Skeletal muscle tissue (tissue), 4 donors: ENCODE results near the gene CALHM2. TPM values are rescaled to one million over a fixed set of nuclear protein-coding genes. Genes with fewer than 3 reads are reported as not detected.

Experiments used
- H3K27ac ChIP-seq: one replicate; pipeline ENCODE4 v1.7.0; 2013; ENCODE audit warnings: mild to moderate bottlenecking, low read depth, low read length, inconsistent platforms
- H3K27me3 ChIP-seq, 3 donors: one replicate each; pipeline ENCODE4 v1.7.0; 2013; ENCODE audit warnings: low read length in 3 of 3; ENCODE audit not compliant: control insufficient read depth in 3 of 3, insufficient read depth in 3 of 3
- H3K36me3 ChIP-seq, 3 donors: one replicate each; pipeline ENCODE4 v1.7.0; 2013; ENCODE audit warnings: low read length in 3 of 3; ENCODE audit not compliant: control insufficient read depth in 3 of 3, insufficient read depth in 3 of 3
- H3K4me1 ChIP-seq, 3 donors: one replicate each; pipeline ENCODE4 v1.7.0; 2013; ENCODE audit warnings: low read length in 3 of 3, mild to moderate bottlenecking in 3 of 3; ENCODE audit not compliant: control insufficient read depth in 3 of 3, insufficient read depth in 3 of 3
- H3K4me3 ChIP-seq, 3 donors: one replicate each; pipeline ENCODE4 v1.7.0; 2013; ENCODE audit warnings: low read length in 3 of 3
- H3K9ac ChIP-seq, 3 donors: one replicate each; pipeline ENCODE4 v1.7.0; 2013; ENCODE audit warnings: low read length in 3 of 3, mild to moderate bottlenecking in 3 of 3, moderate library complexity in 2 of 3, low read depth in 1 of 3
- H3K9me3 ChIP-seq, 3 donors: one replicate each; pipeline ENCODE4 v1.7.0; 2013; ENCODE audit warnings: low read length in 3 of 3; ENCODE audit not compliant: control insufficient read depth in 3 of 3
- total RNA-seq: library from RNA; depleted of rRNA; stranded (reverse); fragments of >200 nt; gene quantifications from one replicate; pipeline ENCODE4 v1.2.3, GENCODE V29; 2014
- donor health status: Osteomylitis.

Gene CALHM2
- total RNA-seq, 1 donor from 2014 or later = 4.7 TPM

DNA sequence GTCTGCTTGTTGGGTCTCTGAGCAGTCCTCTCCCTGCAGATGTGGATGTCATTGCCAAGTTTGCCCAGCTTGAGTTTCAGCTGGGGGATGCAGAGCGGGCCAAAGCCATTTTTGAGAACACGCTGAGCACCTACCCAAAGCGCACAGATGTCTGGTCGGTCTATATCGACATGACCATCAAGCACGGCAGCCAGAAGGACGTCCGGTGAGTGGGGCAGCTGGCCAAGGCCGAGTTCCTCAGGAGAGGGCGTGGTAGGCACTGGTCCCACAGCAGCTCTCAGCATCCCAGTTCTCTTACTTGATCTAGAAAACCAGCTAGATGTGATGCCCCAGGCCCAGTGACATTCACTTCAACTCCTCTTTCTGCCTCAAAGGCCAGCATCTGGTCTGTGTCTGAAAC, 7.7 kb downstream of the CALHM2 start:
- Histone ChIP-seq H3K4me3 (no peak overlapping the region), H3K27me3 (no peaks in the 10 kb centered on the region), H3K9me3 (no peaks in the 10 kb centered on the region), H3K36me3 (peaks cover 72 to 80% (median 78%) of the 10 kb centered on the region in 3 donors), H3K27ac (no peak overlapping the region), H3K4me1 (peaks cover 59 to 67% (median 62%) of the 10 kb centered on the region in 3 donors), H3K9ac (no peak overlapping the region)

DNA sequence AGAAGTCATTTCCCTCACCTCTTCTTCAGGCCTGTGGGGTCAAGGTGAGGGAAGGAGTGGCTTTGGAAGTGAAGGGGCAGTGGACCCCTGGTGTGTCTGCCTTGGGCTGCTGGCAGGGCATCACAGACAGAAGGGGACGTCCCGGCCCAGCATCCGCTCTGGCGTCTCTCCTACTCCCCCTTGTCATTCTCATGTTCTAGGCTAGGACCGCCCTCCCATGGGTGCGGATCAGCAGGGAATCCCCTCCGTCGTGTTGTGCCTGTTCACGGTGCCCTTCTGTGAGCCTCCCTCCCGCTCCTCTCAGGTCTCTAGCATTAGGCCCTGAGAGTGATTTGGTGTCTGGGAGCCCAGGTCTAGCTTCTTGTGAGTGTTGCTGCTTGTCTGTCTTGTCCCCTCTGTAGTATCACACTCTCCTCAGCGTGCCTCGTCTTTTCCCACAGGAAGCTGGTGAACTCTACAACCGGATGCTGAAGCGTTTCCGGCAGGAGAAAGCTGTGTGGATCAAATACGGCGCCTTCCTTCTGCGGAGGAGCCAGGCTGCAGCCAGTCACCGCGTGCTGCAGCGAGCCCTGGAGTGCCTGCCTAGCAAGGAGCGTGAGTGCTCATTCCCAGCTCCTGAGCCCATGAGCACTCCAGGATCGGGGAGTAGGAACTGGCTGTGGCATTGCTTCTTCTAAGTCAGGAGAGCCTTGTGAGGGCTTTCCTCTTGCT, 8.5 kb downstream of the CALHM2 start:
- H3K27me3 ChIP-seq = no peaks in the 10 kb centered on the region
- peaks cover 50 to 60% (median 54%) of the 10 kb centered on the region in 3 donors for H3K4me1 ChIP-seq
- H3K9me3 ChIP-seq = no peaks in the 10 kb centered on the region
- H3K4me3 ChIP-seq = no peak overlapping the region
- no peak overlapping the region for H3K27ac ChIP-seq
- no peak overlapping the region for H3K9ac ChIP-seq
- peaks cover 69 to 81% (median 80%) of the 10 kb centered on the region in 3 donors for H3K36me3 ChIP-seq

DNA sequence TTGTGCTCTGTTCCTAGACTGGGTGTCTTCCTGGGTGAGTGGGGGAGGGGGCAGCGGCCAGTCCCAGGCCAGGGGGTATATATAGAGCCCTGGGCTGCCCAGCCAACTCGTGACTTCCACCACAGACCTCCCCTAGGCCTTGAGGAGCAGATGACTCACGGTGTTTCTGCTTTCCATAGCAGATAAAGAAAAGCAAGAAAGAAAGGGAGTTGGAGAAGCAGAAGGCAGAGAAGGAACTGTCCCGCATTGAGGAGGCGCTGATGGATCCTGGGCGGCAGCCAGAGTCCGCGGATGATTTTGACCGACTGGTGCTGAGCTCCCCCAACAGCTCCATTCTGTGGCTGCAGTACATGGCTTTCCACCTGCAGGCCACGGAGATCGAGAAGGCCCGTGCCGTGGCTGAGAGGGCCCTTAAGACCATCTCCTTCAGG, 10.1 kb downstream of the CALHM2 start:
- Histone ChIP-seq H3K27me3 (no peaks in the 10 kb centered on the region), H3K9ac (peak overlapping the region in 1 of 3 donors; percentile 37), H3K27ac (peak overlapping the region; percentile 60), H3K36me3 (peaks cover 75 to 84% (median 81%) of the 10 kb centered on the region in 3 donors), H3K9me3 (no peaks in the 10 kb centered on the region), H3K4me3 (no peak overlapping the region), H3K4me1 (peaks cover 42 to 52% (median 44%) of the 10 kb centered on the region in 3 donors)

DNA sequence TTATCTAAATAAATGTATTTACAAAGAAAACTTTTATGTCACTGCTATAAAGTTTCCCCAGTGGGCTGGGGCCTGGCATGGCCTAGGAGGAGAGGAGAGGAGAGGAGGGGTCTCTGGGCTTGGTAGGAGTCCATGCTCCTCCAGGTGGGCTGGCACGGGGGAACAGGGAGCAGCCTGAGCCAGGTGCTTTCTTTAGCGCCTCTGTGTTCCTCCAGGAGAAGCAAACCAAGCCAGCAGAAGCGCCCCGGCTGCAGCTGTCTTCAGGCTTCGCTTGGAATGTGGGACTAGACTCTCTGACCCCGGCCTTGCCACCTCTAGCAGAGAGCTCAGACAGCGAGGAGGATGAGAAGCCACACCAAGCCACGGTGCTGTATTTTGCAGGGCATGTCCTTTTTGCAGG, 10.6 kb downstream of the CALHM2 start:
- peak overlapping the region; percentile 60 for H3K27ac ChIP-seq
- H3K4me1 ChIP-seq = peaks cover 38 to 48% (median 40%) of the 10 kb centered on the region in 3 donors
- peaks cover 74 to 85% (median 81%) of the 10 kb centered on the region in 3 donors for H3K36me3 ChIP-seq

DNA sequence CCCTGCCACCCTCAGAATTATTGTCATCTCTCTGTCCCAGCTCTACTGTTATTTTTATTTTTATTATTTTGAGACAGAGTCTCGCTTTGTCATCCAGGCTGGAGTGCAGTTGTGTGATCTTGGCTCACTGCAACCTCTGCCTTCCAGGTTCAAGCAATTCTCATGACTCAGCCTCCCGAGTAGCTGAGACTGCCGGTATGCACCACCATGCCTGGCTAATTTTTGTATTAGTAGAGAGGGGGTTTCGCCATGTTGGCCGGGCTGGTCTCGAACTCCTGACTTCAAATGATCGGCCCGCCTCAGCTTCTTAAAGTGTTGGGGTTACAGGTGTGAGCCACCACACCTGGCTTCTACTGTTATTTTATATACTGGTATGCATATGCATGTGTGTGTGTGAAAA, 11.0 kb downstream of the CALHM2 start:
- Histone ChIP-seq H3K27me3 (no peaks in the 10 kb centered on the region), H3K27ac (peak overlapping the region; percentile 60), H3K36me3 (peaks cover 78 to 87% (median 83%) of the 10 kb centered on the region in 3 donors)

More for the DNA sequence above, 10.6 kb downstream of the CALHM2 start:
- Histone ChIP-seq H3K9me3 (no peaks in the 10 kb centered on the region), H3K9ac (peak overlapping the region in 1 of 3 donors; percentile 37), H3K27me3 (no peaks in the 10 kb centered on the region), H3K4me3 (no peak overlapping the region)

DNA sequence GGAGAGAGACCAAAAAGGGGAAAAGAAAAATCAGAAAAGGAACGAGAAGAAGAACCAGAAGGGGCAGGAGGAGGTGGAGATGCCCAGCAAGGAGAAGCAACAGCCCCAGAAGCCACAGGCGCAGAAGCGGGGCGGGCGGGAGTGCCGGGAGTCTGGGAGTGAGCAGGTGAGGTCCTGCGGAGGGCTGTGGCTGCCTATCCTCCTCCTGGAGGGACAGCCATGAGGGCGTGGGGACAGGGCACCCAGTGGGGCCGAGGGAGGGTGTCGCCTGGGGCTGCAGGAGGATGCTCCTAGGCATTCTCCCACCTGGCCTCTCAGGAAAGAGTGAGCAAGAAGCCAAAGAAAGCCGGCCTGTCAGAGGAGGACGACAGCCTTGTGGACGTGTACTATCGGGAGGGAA, 11.8 kb downstream of the CALHM2 start:
- Histone ChIP-seq H3K27ac (no peak overlapping the region), H3K4me1 (peaks cover 29 to 38% (median 34%) of the 10 kb centered on the region in 3 donors), H3K4me3 (no peak overlapping the region), H3K36me3 (peaks cover 73 to 84% (median 79%) of the 10 kb centered on the region in 3 donors), H3K27me3 (no peaks in the 10 kb centered on the region), H3K9me3 (no peaks in the 10 kb centered on the region), H3K9ac (no peak overlapping the region)

More for the DNA sequence above, 11.0 kb downstream of the CALHM2 start:
- H3K4me3 ChIP-seq = no peak overlapping the region
- no peak overlapping the region for H3K9ac ChIP-seq
- no peaks in the 10 kb centered on the region for H3K9me3 ChIP-seq
- H3K4me1 ChIP-seq = peaks cover 34 to 44% (median 40%) of the 10 kb centered on the region in 3 donors

DNA sequence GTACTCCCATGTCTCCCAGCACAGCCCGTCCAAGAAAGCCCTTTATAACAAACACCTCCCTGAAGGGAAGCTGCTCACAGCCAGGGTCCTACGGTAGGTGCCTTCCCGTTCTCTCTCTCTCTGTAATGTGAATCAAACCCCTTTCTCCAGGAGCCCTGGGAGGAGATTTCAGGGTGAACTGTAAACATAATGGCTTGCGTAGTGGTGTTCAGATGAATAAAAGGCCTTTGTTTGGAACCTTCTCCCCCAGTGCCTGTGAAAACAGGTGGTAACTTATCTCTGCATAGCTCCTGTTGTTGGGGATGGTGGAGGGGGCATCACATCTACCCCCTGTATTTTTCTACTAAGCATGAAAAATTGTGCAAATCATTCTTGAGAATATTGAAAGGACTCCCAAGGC, 12.4 kb downstream of the CALHM2 start:
- no peaks in the 10 kb centered on the region for H3K9me3 ChIP-seq
- peaks cover 24 to 32% (median 28%) of the 10 kb centered on the region in 3 donors for H3K4me1 ChIP-seq
- no peak overlapping the region for H3K4me3 ChIP-seq
- no peak overlapping the region for H3K9ac ChIP-seq
- H3K27me3 ChIP-seq = no peaks in the 10 kb centered on the region
- H3K27ac ChIP-seq = no peak overlapping the region
- H3K36me3 ChIP-seq = peaks cover 67 to 81% (median 75%) of the 10 kb centered on the region in 3 donors

DNA sequence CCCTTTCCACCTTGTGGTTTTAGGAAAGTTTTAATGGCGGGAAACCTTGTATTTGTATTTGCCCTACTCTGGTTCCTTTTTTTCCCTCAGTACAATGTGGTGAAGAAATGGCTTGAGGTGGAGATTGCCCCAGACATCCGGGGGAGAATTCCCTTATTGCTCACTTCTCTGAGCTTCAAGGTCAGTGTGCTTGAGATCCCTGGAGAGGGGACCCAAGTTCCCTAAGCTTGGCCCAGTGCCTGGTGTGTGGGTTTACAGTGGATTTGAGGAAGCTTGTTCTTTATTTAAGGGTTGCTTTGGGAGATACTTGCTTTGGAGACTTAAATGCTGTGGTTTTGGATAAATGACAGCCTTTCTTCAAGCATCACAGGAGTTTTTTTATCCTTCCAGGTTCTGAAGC, 18.3 kb downstream of the CALHM2 start:
- Histone ChIP-seq H3K4me1 (peaks cover 0 to 3% (median 2%) of the 10 kb centered on the region in 3 donors), H3K36me3 (peaks cover 32 to 54% (median 54%) of the 10 kb centered on the region in 3 donors), H3K27ac (peak overlapping the region; percentile 22), H3K9ac (no peak overlapping the region), H3K9me3 (no peaks in the 10 kb centered on the region), H3K27me3 (no peaks in the 10 kb centered on the region), H3K4me3 (no peak overlapping the region)

DNA sequence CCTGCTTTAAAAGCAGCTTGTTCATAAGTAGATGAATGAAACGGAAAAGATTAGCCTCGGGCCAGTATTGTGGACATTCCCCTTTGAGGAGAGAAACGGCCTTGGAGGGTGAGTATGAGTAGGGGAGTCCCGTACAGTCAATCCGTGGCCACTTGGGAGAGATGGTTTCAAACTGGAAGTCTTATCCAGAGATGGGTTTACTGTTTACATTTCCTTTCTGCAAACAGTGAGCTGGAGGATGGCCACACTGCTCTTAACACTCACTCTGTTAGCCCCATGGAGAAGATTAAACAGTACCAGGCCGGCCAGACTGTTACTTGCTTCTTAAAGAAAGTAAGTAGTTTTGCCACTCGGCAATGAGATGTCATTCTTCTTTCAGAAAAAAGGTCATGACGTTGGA, 20.3 kb downstream of the CALHM2 start:
- Histone ChIP-seq H3K27ac (no peak overlapping the region), H3K27me3 (no peaks in the 10 kb centered on the region), H3K36me3 (peaks cover 23 to 39% (median 37%) of the 10 kb centered on the region in 3 donors), H3K9me3 (no peaks in the 10 kb centered on the region), H3K4me1 (peaks cover 0 to 3% (median 2%) of the 10 kb centered on the region in 3 donors), H3K4me3 (no peak overlapping the region), H3K9ac (no peak overlapping the region)

DNA sequence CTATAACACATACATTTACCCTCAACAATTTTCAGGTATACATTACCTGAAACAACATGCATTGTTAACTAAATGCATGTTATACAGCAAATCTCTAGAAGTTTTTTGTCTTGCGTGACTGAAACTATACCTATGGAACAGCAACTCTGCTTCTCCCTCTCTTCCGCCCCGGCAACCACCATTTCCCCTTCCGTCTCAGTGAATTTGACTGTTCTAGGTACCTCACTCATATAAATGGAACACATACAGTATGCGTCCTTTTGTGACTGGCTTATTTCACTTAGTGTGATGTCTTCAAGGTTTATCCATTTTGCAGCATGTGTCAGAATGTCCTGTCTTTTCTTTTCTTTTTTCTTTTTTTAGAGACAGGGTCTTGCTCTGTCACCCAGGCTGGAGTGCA, 22.5 kb downstream of the CALHM2 start:
- Histone ChIP-seq H3K9ac (no peak overlapping the region), H3K36me3 (peaks cover 28 to 37% (median 36%) of the 10 kb centered on the region in 3 donors), H3K4me3 (no peak overlapping the region), H3K27ac (no peak overlapping the region), H3K9me3 (no peaks in the 10 kb centered on the region), H3K27me3 (no peaks in the 10 kb centered on the region), H3K4me1 (peaks cover 0 to 3% (median under 1%) of the 10 kb centered on the region in 3 donors)
